HG03103 (cell line): ENCODE results near the gene DPM2.

Experiments used
- ATAC-seq: cut with Tn5 transposase; IDR thresholded peaks from one replicate; pipeline ENCODE4 v1.9.1; 2021; ENCODE audit warnings: low read depth; ENCODE audit not compliant: unreplicated experiment

Gene DPM2

DNA sequence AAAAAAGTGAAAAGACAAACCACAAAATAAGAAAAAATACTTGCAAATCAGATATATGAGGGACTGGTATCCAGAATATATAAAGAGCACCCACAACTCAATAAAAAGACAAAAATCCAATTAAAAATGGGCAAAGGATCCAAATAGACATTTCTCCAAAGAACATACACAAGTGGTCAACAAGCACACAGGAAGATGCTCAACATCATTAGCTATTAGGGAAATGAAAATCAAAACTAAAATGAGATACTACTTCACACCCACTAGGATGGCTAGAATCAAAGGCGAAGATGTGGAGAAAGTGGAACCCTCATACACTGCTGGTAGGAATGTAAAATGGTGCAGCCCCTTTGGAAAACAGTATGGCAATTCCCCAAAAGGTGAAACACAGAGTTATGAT is 21.1 kb upstream of the DPM2 start:
- ATAC-seq: no peak

DNA sequence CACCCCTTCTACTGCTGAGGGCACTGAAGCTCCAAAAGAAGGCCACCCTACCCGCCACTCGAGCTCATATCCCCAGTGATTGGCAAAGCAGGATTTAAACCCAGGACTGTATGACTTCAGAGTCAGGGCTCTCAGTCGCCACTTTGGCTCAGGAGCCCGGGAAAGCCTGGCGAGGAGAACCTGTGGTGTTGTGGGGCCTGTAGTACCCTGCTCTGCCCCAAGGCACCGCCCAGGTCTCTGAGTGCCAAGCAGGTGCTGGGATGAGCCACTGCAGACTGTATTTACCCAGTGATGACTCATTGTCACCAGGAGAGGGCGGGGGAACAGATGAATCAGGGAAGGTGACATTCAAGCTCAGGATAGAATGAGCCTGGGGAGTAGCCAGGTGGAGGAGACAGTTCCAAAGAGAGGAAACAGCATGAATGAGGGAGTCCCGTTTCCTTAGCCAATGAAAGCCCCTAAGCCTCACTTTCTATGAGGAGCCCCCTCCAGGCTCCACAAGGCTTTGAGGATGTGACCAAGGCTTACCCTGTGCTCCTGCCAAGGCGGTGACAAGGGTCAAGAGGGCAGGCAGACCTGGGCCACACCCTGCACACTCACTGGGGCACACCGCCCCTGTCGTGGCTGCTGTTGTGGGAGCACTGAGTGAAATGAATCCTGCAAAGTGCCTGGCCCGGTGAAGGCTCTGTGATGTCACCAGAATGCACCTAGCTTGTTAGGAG is 17.8 kb upstream of the DPM2 start:
- ATAC-seq: no peak

DNA sequence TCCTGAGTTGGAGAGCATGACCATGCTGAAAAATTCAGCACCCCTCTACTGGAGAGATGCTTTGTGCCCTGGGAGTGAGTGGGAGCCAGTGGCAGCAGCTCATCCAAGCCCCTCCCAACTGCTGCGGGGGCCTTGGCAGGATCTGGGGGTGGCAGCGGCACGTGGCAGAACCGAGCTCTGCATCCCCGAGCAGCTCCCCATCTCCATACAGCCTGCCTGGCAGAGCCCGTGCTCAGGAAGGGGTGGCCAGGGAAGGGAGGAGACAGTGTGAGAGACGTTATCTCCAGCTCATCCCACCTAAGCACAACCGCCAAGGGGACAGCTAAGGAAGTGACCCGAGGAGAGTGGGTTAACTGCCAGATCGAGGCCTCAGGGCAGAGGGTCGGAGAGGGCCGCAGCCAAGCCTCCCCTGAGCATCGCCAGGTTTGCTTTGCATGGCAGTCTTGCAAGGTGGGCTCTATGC is 17.2 kb upstream of the DPM2 start:
- ATAC-seq: no peak

DNA sequence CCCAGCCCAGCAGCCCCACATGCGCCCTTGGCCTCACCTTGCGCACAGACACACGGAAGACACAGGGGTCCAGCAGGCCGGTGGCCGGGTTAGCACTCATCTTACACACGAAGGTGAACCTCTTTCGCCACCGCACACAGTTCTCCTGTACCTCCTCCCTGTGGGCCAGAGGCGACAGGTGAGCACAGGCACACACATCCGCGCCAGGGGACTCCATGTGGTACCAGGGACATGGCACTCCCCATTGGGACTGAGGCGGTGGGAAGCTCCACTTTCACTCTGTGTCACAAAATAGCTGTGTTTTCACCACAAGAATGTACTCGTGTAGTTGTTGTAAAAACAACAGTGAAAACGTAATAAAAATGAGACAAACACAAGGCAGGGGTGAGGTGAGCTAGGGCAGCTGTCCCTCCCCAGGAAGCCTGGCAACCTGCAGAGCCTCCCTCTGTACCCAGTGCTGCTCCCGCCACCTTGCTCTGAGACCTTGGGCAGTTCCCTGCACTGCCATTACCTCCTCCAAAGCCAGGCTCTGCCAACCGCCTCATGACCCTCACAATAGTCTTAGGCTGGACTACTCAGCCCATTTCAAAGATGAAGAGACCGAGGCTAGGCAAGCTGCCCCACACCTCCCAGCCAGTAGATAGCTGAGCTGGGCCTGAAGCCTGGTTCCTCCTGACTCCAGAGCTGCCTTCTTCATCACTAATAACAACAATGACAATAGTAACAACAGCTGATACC is 16.3 kb upstream of the DPM2 start:
- no peak for ATAC-seq

DNA sequence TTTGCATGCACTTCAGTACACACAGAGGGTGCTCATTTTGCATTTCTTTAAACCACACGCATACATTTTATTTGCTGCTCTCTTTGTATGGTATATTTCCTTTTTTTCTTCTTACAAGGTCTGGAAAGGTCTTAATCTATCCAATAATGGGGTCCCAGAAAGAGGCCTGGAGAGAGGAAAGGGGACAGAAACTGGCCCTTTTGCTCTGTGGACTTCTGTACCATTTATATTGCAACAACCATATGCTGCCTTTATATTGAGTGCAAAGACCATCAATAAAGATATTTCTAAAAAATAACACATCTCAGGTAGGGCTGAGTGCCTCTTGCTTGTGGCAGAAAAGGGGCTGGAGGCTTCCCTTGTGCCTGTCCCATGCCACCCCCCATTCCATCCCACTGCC is 15.5 kb upstream of the DPM2 start:
- ATAC-seq: no peak

DNA sequence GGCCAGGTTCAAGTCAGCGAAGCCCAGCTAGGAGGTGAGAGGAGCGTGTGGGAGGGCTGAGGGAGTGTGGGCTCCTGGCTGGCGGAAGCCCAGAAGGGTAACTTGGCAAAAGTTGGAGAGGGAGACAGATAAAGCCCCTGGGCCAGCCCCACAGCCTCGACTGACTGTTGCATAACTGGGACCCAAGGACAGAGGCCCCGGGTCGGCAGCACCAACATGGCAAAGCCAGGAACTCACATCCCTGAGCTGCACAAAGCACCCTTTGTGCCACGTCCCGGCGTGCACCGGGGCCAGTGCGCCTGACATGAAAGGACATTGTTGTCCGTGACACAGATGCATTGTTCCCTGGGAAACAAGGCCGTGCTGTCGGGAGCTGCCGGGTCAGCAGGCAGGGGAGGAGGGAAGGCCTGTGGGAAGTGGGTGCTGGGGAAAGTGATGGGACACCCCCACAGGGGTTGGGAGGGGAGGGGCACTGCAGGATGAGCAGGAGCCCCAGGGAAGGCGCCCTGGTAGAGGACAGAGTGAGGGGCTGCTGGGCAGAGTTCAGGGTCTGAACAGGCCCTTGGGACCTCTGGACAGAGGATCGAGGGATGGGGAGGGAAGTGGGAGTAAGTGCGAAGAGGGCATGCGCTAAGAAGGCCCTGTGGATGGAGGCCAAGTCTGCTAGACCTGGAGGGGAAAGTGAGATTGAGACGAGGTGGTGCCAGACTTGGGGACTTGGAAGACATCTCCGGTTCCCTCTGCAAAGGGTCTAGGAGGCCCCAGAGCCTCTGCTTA is 13.0 kb upstream of the DPM2 start:
- ATAC-seq: no peak

DNA sequence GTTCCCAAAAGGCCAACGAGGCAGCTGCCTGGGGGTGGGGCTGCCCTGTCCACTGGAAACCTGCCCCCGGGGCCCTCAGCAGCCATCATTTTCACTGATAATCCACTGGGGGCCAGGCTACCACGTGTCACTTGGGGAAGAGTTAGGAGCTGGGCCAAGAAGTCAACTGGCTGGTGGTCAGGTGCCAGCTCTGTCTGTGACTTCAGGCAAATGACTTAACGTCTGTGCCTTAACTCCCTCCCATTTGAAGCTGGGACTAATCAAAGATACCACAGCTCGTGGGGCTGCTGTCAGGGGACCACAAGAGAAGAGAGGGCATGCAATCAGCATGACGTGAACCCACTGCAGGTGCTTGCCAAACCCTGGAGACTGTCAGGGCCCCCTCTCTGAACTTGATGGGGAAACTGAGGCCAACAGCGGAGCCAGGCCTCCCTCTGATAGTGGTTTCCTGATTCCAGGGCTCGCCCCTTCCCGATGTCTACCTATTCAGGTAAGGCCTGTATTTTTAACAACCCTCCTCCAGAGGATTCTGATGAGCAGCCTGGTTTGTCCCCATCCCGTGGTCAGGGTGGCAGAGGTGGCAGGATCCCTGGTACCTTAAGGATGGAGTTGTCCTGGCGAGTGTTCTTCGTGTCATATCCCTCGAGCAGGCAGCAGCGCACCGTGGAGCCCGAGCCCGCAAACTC is 12.3 kb upstream of the DPM2 start:
- no peak for ATAC-seq

DNA sequence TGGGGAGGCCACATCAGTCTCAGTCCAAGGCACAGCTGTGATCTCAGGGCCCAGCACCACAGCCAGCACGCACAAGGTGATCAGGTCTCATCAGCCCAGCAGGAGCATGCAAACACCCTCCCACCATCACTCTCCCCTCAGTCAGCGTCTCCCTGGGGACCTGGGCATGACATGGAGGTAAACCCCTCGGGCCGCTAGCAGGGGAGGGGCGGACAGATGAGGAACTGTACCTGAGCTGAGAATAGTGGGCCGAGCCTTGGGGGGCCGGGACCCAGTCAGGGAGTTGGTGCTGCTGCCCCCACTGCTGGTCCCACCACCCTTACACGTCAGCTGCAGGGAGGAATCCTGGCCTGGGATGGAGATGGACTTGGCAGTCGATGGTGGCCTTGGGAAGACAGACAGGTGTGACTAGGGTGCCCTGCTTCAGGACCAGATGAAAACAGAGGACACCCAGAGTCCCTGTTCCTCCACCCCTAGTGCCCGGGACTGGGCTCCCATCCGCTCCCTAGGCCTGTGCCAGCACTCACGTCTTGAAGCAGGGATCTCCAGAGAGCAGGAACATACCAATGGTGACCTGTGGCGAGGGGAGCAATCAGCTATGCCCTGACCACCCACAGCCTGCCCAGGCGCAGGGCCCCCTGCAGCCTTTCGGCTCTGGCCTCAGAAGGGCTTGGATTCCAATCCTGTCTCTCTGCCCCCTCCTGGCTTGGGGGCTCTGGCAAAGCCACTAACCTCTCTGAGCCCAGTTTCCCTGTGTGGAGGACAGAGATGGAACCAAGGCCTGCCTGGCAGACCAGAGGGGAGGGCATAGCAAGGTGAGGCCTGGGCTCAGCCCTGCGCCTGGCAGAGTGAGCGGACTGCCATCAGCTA is 10.4 kb upstream of the DPM2 start:
- ATAC-seq: no peak

DNA sequence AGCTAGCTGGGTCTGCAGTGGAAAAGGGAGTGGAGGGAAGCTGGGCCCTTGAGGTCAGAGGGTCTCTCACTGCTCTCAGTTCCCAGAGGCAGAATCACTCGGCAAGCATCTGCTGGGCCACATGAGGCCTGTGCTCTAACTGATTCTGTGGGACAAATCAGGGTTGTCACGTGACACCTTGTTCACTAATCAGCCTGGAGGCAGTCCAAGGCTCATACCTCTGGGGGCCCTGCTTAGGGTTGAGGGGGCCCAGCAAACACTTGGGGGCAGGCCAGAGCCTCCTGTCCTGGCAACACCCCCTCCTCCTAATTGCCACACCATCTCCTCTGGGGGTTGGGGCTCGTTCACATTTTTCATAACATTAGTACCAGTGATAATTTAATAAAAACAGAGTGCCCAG is 9.1 kb upstream of the DPM2 start:
- no peak for ATAC-seq

DNA sequence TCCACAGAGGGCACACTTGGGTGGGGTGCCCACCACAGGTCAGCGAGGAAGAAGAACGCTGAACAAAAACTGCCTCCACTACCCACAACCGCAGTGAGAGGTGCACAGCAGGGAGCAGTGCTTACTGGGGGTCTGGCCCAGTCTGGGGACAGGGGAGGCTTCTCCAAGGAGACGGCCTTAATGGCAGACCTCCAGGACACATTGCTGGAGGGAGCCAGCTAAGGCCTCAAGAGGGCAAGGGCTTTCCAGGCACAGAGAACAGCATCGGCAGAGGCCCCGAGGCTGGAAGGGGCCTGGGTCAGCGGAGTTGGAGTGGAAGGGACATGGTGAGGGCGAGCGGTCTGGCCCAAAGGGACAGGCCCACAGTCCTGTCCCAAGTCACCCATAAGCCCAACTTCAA is 8.3 kb upstream of the DPM2 start:
- ATAC-seq: no peak

DNA sequence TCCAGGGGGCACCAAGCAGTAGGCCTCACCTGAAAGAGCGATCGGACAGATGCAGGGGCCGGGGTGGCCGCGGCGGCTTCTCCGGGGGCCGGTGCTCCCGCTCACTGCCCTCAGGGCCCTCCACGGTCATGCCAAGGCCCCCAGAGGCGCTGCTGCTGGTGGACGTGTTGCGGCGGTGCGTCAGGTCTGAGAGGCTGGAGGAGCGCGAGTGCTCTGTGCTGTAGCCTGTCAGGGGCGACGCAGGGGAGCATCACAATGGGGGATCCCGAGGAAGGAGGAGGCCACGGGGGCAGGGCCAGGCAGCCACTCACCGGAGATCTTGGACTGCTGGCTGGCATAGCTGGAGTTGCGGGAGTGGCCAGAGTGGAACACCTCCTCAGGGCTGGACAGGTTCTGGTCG is 7.7 kb upstream of the DPM2 start:
- ATAC-seq: no peak

DNA sequence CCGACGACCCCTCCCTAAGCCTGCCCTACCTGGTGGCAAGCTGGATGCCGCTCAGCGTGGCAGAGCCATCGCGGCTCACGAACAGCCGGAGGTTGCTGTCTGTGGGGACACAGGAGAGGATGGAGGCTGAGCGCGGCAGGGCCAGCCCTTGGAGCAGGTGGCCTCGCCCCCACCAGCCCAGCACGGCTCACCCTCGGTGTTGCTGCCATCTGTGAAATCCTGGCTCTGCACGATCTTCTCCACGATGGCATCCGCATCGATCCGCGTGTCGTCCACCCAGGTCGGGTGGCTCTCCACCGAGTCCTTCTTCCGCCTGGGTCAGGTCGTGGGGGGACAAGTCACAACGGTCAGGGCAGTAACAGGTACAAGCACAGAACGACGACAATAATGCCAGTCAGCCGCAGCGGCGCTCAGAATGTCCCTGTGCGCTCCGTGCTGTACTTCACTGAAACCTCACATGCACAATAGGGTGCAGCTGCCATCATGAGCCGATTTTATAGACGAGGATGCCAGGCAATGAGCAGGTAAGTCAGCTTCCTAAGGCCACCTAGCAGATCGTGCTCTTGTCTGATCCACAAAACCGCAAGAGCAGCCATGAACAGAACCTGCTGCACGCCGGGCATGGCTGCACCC is 7.0 kb upstream of the DPM2 start:
- no peak for ATAC-seq

DNA sequence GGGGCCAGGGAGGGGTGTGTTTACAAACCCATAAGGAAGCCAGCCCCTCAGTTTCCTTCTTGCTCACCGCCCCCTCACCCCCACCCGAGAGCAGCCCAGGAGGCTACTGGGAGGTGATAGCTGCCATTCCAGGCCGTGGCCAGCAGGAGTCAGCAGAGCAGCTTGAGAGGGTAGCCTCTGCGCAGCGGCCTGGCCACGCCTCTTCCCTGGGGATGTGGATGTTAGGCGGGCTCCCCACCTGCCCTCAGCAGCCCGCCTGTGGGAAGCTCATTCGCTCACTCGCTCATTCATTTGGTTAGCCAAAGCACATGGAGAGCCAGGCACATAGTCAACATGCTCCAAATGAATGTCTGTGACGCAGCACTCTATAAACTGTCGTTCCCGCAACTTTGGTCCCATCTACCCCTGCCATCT is 6.1 kb upstream of the DPM2 start:
- peak; percentile 54 for ATAC-seq

DNA sequence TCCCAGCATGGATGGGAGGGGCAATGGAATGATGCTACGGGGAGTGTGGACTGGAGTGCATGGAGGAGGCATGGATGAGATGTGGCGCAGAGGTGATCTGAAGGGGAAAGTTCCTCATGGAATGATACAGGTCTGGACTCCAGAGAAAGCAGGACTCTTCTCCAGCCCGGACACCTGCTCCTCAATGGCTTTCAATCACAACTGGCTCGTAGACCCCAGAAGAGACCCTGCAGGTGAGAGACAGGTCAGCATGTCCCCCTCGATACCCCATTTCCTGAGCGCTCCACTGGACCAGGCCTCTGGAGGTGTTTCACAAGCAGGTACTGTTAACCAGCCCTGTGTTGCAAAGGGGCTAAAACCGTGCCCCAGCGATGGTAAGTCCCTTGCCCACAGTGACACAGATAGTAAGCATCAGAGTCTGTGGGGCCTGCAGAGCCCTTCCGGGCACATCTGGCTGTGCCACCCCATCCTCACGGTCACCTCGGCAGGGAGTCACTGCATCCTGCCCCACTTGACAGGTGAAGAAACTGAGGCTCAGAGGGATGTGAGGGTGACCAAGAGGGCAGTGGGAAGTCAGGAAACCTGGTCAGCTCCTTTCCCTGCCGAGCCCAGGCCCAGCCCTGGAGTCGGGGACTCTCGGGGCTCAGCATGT is 5.5 kb upstream of the DPM2 start:
- ATAC-seq: no peak

DNA sequence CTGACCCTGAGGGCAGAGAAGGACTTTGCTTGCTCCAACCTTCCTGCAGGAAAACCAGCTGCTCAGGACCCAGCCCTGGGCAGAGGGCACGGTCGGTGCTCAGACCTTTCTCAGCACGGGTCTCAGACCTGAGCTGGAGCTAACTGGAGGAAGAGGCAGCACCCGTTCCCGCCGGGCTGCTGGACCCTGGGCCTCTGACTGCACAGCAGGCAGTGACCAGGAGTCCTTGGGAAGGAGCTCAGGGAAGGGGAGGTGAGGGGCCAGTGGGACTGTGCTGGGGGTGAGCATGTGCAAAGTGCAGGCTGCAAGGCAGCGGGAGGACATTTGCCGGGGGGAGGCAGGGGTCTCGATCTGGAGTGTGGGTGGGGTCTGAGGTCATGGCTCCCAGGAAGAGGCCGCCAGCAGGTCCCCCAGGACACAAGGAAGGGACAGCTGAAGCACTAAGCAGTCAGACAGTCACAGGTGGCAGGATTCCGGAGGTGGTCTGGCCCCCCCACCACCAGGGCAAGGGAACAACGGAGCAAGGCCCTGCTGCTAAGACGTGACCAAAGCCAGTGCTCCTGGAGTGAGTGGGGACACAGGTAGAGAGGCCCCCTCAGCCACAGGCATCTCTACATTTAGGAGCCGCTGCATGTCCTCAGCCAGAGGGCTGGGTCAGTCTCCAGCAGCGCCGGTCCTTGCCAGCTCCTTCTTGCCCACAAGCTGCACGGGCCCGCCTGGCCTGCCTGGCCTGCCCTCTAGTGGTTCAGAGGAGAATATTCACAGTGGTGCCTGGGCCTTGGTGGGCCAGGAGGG is 4.8 kb upstream of the DPM2 start:
- ATAC-seq: no peak

DNA sequence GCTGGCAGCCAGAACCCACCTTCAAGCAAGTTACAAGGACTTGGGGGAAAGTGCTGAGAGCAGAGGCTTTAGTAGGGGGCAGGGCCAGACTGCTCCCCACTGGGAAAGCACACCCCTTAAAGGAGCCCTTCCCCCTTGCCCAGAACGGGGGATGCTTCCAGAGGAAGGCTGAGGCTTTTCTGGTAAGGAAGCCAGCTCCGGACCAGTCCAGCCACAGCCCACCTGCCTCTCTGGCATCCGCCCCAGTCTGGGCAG is 4.2 kb upstream of the DPM2 start:
- ATAC-seq: no peak

DNA sequence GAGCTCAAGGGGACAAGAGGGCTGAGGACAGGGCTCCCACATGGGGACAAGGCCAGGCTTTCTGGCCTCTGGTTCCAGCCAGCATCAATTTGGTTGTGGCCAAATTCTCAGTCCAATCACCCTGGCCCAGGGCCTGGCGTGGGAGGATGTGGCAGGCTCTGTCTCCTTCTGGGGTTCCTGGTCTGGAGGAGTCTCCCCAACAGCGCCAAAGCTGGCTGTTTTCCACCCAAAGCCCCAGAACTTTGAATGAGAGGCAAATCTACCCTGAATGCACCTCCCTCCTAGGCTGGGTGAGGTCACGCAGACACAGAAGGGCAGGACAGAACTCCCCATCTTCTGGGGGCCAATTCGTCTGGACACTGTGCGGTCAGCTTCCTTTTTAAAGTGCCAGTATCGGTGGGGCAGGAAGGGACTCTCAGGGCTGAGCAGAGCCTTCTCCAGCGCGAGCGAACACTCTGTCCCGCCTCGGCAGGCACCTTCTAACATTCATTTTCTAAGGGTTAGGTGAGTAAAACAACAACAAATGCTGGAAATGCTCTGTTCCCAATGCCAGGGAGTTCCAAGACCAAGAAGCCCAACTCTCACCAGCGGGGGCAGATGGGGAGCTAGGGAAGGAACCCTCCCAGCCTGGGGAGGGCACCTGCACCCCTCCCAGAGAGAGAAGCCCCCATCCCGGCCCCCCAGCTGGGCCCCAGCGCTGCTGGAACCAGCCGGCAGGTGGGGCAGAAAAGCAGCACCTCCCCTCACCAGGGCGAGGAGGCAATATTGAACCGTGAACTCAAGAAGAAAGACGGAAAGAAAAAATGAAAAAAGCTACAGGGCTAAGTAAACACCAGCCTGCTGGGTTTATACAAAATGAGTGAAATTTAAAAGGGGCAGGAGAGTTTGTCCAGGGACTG is 3.7 kb upstream of the DPM2 start:
- no peak for ATAC-seq

DNA sequence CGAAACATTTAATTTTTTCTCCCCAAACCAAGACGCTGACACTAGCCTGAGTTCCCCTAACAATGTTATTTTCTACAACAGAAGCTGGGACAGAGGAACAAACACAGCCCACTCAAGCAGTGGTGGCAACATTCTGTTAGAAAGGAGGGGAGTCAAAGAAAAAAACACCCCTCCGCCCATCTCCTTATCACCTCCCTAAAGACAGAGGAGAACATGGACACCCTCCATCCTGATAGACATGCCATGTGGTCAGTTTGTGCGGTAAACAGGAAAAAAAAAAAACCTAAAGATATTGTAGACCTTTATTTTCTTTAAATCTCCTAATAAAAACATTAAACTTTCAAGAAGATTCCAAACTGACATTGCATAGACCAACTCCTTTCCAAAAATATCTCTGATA is 2.9 kb upstream of the DPM2 start:
- no peak for ATAC-seq
